Measurements from ENCODE around the gene NACC2. TPM values are rescaled to one million over a fixed set of nuclear protein-coding genes. Genes with fewer than 3 reads are reported as not detected.

NACC2 gene
- total RNA-seq, 4 donors from 2014 or later: 93.8 to 192 (median 142) TPM

DNA sequence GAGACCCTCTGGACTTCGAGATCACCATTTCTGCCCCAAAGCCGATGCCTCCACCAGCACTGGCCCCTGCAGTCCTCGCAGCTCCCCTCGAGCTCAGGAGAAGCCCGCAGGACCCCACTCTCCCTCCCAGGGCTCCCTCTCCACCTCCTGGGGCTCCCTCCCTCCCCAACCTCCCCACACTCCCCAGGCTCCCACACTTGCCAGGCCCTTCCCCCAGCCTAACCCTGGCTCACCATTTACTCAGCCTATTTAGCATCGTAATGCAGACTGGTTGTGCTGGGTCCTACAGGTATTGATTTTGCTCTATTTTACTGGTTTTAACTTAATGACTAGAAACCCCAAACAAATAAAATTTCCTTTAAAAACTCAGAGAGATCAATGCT is 47.3 kb upstream of the NACC2 start:
- no peak overlapping the region for H3K27ac ChIP-seq (replicated peaks in 1 of 4)
- no peaks in the 10 kb centered on the region for H3K4me1 ChIP-seq
- TF ChIP-seq, protein P1, sequence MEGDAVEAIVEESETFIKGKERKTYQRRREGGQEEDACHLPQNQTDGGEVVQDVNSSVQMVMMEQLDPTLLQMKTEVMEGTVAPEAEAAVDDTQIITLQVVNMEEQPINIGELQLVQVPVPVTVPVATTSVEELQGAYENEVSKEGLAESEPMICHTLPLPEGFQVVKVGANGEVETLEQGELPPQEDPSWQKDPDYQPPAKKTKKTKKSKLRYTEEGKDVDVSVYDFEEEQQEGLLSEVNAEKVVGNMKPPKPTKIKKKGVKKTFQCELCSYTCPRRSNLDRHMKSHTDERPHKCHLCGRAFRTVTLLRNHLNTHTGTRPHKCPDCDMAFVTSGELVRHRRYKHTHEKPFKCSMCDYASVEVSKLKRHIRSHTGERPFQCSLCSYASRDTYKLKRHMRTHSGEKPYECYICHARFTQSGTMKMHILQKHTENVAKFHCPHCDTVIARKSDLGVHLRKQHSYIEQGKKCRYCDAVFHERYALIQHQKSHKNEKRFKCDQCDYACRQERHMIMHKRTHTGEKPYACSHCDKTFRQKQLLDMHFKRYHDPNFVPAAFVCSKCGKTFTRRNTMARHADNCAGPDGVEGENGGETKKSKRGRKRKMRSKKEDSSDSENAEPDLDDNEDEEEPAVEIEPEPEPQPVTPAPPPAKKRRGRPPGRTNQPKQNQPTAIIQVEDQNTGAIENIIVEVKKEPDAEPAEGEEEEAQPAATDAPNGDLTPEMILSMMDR (IDR thresholded peaks at IDR 0.05): no peak
- TF ChIP-seq EP300 (IDR thresholded peaks at IDR 0.05) (no peak), POLR2AphosphoS5 (IDR thresholded peaks at IDR 0.05) (no peak), POLR2A (IDR thresholded peaks at IDR 0.05; ENCODE audit: low read depth) (no peak)
- 73% methylated on average over 6 of the region's 6 CpGs for WGBS
- DNase-seq (ENCODE audit: extremely low spot score): no peak
- intact Hi-C loops (cut with DNase I): no loop called here
- H3K4me3 ChIP-seq: no peak overlapping the region
- no peaks in the 10 kb centered on the region for H3K9me3 ChIP-seq
- H3K27me3 ChIP-seq: peaks cover 0 to 83% (median 18%) of the 10 kb centered on the region in 4 donors
- H3K36me3 ChIP-seq: no peaks in the 10 kb centered on the region

DNA sequence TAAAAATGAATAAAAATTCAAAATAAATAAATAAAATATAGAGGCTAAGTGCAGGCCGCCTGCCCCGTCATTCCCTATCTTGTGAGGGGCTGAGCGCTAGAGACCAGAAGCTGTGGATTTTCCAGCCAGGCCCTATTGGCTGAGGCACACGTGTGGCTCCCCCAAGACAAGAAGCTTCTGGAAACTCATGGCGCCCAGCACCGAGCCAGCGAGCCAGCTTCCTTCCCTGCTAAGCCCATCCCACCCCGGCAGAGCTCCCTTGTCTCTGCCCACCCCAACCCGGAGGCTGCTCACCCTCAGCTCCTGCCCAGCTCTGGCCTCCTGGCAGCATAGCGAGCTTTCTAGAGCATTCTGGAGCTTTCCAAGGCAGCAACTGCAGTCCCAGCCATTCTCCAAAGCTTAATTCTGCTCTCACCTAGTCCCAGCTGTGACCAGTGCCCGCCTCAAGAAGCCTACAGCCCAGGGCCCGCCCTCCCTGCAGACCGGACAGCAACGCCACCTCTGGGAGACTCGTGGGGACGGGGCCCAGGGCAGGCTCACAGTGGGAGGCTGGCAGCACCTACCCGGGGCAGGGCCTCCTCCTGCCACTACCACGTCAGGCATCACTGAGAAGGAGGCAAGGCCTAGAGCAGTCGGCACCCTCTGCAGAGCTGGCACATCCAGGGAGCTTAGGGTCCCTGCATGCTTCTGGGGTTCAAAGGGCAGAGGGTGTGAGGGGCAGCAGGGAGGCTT is 46.8 kb upstream of the NACC2 start:
- Histone ChIP-seq H3K36me3 (no peaks in the 10 kb centered on the region), H3K9me3 (no peaks in the 10 kb centered on the region), H3K4me3 (no peak overlapping the region), H3K4me1 (no peaks in the 10 kb centered on the region), H3K27me3 (peaks cover 0 to 83% (median 21%) of the 10 kb centered on the region in 4 donors), H3K27ac (replicated peaks in 1 of 4) (no peak overlapping the region)
- no peak for DNase-seq (ENCODE audit: extremely low spot score)
- 78% methylated on average over 12 of the region's 19 CpGs for WGBS
- TF ChIP-seq POLR2AphosphoS5 (IDR thresholded peaks at IDR 0.05): no peak
- TF ChIP-seq, protein P1 (IDR thresholded peaks at IDR 0.05): no peak
- no peak for TF ChIP-seq POLR2A (IDR thresholded peaks at IDR 0.05; ENCODE audit: low read depth)
- TF ChIP-seq EP300 (IDR thresholded peaks at IDR 0.05): no peak
- intact Hi-C loops (cut with DNase I): no loop called here

DNA sequence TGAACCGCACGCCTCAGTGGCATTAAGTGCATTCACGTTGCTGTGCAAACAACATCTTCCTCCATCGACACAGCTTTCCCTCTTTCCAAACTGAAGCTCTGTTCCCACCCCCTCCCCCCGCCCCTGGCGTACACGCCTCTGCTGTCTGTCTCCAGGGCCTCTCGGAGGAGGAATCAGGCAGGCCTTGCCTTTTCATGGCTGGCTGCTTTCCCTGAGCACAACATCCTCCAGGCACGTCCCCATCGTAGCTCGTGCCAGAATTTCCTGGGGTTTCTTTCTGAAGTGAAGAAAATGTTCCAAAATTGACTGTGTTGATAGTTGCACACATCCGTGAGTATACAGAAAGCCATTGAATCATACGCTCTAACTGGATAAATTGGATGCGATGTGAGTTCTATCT is 45.9 kb upstream of the NACC2 start:
- no peaks in the 10 kb centered on the region for H3K36me3 ChIP-seq
- 59% methylated on average over 14 of the region's 14 CpGs for WGBS
- no peaks in the 10 kb centered on the region for H3K4me1 ChIP-seq
- no peak for DNase-seq (ENCODE audit: extremely low spot score)
- no peak overlapping the region for H3K4me3 ChIP-seq
- H3K27ac ChIP-seq (replicated peaks in 1 of 4): no peak overlapping the region
- TF ChIP-seq, protein P1 (IDR thresholded peaks at IDR 0.05): no peak
- no peak for TF ChIP-seq EP300 (IDR thresholded peaks at IDR 0.05)
- no peak for TF ChIP-seq POLR2AphosphoS5 (IDR thresholded peaks at IDR 0.05)
- H3K27me3 ChIP-seq: peaks cover 0 to 83% (median 23%) of the 10 kb centered on the region in 4 donors
- intact Hi-C loops (cut with DNase I): no loop called here
- no peaks in the 10 kb centered on the region for H3K9me3 ChIP-seq

DNA sequence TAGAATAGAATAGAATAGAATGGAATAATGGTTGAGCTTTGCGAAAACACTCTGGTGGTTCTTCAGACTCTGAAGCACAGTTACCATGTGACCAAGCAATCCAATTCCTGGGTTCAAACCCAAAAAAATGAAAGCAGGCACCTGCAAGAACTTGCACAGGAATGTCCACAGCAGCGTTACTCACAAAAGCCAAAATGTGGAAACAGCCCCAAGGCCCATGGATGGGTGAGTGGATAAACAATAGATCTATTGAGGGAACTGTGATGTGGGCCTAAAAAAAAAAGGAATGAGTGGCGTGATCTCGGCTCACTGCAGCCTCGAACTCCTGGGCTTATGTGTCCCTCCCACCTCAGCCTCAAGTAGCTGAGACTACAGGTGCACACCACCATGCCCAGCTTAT is 45.0 kb upstream of the NACC2 start:
- intact Hi-C loops (cut with DNase I): no loop called here
- TF ChIP-seq EP300 (IDR thresholded peaks at IDR 0.05): no peak
- TF ChIP-seq, protein P1 (IDR thresholded peaks at IDR 0.05): no peak
- no peaks in the 10 kb centered on the region for H3K36me3 ChIP-seq
- H3K27me3 ChIP-seq: peaks cover 0 to 83% (median 27%) of the 10 kb centered on the region in 4 donors
- H3K27ac ChIP-seq (replicated peaks in 1 of 4): no peak overlapping the region
- no peak overlapping the region for H3K4me3 ChIP-seq
- H3K9me3 ChIP-seq: no peaks in the 10 kb centered on the region
- peaks cover 0 to 5% (median 0%) of the 10 kb centered on the region in 4 donors for H3K4me1 ChIP-seq
- 94% methylated on average over 5 of the region's 5 CpGs for WGBS
- no peak for DNase-seq (ENCODE audit: extremely low spot score)

DNA sequence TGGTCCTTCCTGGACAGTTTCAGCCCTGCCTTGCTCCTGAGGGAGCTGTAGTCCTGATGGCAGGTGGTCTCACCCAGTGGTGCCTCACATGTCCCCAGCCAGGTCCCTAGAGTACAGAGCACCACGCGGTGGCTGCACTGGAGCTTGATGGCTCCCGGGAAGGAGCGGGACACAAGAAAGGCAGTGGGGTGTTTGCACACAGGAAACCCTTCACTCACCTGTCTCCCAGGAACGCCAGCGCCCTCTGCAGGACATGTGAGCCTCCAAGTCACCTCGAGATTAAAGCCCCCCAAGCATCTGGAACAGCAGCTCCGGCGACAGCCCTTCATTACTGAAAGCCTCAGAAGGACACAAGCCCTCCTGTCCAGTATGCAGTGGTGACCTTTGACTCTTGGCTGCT is 43.5 kb upstream of the NACC2 start:
- intact Hi-C loops (cut with DNase I): no loop called here

More for the DNA sequence above, 43.5 kb upstream of the NACC2 start:
- TF ChIP-seq POLR2AphosphoS5 (IDR thresholded peaks at IDR 0.05) (no peak), EP300 (IDR thresholded peaks at IDR 0.05) (no peak), POLR2A (IDR thresholded peaks at IDR 0.05; ENCODE audit: low read depth) (no peak)
- TF ChIP-seq, protein P1 (IDR thresholded peaks at IDR 0.05): no peak
- Histone ChIP-seq H3K27ac (replicated peaks in 1 of 4) (no peak overlapping the region), H3K27me3 (peaks cover 5 to 83% (median 34%) of the 10 kb centered on the region in 4 donors), H3K36me3 (no peaks in the 10 kb centered on the region), H3K4me1 (peaks cover 5 to 9% (median 7%) of the 10 kb centered on the region in 4 donors), H3K9me3 (no peaks in the 10 kb centered on the region), H3K4me3 (no peak overlapping the region)
- WGBS: 17% methylated on average over 7 of the region's 9 CpGs
- DNase-seq (ENCODE audit: extremely low spot score): no peak

Data from esophagus muscularis mucosa (tissue), 4 donors.